GM23248 (cell line): ENCODE data around the gene OAS1.

Source experiments
- EZH2 ChIP-seq: fragments of 200-600 bp; sonication (generic); IDR thresholded peaks from 2 replicates; pipeline ENCODE4 v1.6.1; 2018; ENCODE audit warnings: antibody characterized with exemption, mild to moderate bottlenecking; ENCODE audit not compliant: insufficient read depth, poor library complexity, severe bottlenecking
- EZH2phosphoT487 ChIP-seq: fragments of 200-600 bp; sonication (generic); IDR thresholded peaks from 2 replicates; pipeline ENCODE4 v1.6.1; 2018; ENCODE audit warnings: antibody characterized with exemption, moderate library complexity, mild to moderate bottlenecking, low read depth; ENCODE audit not compliant: insufficient read depth

GRCh38 chr12:112967306-112967705 lies 60.5 kb downstream of the OAS1 start:
- TF ChIP-seq EZH2 (no peak), EZH2phosphoT487 (no peak)
